ENCODE data around the gene ITGB2.

The ITGB2 gene

DNA sequence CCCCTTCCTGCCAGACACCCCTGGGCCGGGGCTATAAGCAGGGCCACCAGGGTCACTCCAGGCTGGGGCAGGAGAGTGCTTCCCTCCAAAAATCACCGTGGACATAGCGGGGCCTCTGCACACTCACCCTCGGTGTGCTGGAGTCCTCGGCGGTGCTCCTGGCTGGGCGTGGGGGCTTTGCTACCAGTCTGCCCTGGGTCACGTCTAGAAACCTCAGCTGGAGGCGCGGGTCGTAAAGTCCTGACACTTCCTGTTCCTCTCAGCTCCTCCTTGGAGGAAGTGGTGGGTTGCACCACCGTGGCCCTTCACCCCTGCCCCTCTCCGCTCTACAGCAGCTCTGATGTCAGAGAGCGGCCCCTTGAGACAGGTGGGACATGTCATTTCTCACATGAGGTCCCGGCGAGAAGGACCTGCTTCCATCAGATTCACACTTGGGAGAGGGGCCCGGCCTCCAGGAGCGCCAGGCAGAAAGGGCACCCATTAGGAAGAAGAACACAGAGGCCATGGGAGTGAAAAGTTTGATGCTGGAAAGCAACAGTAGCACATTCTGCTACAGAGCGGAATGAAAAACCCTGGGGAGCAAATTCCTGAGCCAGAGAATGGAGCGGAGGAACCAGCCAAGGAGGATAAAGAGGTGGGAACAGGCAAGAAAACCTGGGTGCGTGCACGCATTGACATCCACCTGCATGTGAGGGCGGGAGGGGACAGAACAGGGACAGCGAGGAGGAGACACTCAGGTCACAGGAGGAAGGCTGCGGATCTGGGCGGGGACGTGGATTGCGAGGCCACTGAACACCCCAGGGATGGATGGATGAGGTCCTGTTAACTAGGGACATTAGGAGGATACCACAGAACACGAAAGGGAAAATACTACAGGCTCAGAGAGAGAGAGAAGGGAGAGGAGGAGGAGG, at the start of gene ITGB2:
ITGB2 (minus strand) TSS at position 206 of the 911 bp plus-strand sequence. CDS start 10,117 bp downstream, outside the sequence.
- peak in 2 of 3 donors; percentile 45 to 57 for DNase-seq (ENCODE audit: low read depth in 2 of 3, low spot score in 1 of 3)

DNA sequence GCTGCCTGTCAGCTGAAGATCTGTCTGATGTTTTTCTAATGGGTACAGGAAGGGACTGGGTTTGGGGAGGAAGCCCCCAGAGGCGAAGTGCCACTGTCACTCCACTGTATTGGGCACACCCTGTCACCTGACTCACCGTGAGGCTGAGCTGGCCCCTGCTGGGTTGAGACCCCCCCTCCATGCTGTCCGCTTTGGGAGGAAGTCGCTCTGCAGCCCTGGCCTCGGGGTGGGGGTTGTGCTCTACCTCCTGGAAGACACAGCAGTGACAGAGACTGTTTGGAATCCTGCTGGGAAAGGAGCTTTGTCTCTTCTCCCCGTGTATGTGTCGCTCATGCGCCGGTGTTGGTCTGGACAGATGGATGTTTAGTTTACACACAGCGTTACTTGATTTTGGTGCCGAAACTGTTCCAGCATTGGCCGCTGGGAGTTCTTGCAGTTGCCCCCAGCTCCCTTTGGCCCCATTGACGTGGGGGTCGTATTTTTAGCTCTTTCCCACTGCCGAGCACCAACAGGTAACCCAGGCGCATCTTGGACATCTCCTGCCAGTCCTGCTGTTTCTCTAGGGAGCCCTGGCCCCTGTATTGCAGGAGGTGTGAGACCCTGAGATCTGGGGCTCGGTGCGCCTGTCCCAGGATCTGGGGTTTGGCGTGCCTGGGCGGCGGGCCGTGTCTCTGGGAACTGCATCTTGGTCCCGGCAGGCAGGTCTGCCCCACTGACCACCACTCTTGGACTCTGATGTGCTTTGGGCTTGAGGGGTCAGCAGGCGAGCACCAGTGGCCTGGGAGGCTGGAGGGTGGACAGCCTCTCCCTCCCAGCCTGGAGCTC, 49.4 kb upstream of the ITGB2 start:
- DNase-seq (ENCODE audit: low read depth in 2 of 3, low spot score in 1 of 3): no peak

DNA sequence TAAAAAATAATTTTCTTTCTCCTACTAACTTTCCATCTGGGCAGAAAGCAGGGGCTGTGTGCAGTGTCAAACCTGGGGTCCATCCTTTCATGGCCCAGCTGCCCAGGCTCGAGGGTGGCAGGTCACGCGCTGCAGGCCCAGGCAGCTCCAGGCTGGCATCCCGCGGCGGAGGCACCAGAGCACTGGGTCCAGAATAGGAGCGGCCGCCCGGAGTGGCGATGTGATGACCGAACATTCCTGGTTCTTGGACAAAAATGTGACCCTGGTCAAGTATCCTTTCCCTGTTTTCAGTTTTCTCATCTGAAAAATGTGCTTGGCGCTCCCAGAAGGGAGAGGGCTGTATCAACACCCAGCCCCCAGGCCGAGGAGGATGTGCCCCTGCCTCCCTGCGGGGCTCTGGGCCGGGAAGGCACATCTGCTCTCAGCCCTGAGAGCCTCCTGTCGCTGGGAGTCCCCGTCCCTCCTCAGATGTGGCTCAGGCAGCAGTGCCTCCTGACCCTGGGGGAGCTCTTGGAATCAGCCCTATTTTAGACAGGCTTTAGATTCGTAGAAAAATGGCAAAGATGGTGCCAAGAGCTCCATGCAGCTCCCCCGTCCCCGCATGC, 48.5 kb upstream of the ITGB2 start:
- DNase-seq (ENCODE audit: low read depth in 2 of 3, low spot score in 1 of 3): no peak

DNA sequence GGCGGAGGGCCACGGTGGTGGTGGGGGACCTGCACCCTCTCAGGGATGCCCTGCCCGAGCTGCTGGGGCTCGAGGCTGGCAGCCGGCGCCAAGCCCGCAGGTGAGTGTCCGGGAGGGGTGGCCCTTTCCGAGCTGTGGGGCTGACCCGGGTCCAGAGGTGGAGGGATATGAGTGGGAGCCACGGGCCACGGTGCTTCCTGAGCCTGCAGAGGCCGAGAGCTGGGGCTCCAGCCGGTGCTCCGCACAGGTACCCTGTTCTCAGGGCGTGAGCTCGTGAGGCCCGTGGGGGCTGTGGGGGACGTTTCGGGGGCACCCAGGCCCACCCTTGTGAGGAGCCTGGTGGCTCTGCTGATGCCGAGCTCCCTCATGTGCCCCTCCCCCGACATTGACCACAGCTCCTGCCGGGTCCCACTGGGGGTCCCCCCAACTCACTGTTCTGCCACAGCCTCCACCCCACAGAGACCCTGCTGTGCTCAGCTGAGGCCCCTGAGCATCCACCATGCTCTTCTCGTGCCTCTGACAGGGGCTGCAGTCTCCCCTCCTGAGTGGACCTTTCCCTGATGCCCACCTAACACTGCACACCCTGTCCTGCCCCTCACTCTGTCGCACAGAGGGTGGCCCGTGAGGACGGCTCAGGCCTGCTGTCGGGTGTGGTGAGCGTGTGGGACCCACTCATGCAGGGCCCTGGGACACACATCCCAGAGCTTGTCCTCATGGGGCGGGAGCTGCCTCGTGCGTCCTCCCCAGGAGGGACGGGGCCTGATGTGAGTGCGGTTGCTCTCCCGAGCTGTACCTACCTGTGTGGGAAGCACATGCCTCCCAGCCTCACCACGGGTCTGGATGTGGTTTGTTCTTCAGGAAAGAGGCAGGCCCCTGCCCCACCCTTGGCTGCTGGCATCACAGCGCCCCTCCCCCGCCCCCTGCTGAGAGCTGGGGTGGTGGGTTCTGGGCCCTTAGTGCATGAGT, 46.7 kb upstream of the ITGB2 start:
- no peak for DNase-seq (ENCODE audit: low read depth in 2 of 3, low spot score in 1 of 3)

DNA sequence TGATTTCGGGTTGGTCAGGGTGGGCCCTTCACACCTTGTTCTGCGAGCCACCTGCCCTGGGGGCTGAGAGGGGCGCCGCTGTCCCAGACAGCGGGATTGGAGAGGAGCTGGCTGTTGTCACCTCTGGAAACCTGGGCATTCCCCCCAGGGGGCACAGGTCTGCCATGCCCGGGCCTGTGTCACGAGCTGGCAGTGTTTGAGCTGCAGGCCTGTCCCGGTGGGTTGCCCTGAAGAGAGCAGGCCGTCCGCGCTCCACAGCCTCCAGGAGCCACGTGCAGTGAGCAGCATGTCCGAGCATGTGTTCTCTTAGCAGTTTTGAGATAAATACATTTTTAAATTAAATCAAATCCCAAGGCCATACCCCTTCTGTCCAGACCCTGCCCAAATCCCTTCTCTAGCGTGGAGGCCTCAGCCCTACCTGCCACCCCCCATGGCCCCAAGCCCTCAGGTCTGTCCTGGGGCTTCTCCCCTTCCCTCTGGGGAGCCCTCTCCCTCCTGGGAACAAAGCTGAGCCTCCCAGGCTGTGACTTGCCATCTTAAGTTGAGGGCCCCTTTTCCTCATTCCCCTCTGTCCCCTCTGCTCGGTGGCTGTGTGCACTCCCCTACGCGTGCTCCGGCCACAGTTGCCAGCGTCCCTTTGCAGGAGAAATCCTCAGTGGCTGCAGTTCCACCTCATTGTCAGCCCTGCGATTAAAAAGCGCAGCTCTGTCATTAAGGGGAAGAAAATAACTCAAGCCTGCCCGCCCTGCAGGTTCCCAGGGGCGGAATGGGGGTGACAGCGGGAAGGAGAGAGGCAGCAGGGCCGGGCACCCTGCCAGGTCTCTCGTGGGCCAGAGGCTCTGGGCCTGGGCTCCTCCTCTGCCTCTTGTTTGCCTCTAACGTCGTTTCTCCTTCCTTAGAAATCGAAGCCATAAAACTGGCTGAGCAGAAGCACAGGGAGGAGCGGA, 45.7 kb upstream of the ITGB2 start:
- no peak for DNase-seq (ENCODE audit: low read depth in 2 of 3, low spot score in 1 of 3)

DNA sequence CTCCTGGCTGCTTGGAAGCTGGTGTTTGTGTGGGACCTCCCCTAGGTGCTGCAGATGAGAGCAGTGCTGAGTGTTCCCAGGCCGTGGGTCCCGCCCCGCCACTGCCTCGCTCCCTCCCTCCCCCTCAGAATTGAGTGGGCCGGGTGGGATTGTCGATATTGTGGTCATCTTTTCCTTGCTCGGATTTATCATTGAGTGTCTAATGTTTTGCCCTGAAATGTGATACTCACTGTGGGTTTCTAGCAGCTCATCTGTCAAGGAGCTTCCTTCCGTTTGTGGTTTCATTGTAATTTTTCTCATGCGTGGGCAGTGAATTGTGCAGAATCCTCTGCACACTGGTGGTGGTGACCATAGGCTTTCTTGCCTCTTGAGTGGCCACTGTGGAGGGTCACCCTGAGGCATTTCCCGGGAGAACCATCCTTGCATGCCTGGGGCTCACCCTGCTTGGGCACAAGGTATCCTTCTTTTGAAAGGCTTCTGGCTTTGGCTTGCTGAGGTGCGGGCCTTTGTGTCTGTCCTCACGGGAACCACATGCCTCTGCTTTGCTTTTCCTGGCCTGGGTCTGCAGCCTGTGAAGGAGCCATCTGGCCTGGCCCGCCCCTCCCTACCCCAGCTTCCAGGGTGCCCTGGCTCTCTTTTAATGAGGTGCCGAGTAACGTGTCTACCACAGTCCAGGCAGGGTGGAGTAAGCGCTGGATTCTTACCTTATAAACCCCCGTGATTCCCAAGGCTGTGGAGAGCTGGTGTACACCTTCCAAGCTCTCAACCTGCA, 44.7 kb upstream of the ITGB2 start:
- peak; percentile 18 to 23 (median 22) for DNase-seq (ENCODE audit: low read depth in 2 of 3, low spot score in 1 of 3)

DNA sequence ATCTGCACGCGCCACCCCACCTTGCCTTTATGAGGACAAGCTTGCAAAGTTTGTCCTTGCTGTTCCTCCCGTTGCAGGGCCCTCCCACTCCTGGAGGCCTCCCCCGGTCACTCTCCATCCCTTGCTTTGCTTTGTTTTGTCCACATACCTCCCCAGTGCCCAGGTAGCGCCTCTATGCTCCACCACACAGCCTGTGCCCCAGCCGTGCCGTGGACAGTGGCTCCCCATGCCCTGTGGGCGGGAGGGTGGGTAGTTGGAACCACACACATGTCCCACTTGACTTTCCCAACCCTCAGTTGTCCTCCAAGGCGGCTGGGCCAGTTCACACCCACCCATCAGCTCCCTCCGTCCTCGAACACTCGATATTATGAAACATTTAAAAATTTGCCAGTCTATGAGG, 43.7 kb upstream of the ITGB2 start:
- DNase-seq (ENCODE audit: low read depth in 2 of 3, low spot score in 1 of 3): no peak

DNA sequence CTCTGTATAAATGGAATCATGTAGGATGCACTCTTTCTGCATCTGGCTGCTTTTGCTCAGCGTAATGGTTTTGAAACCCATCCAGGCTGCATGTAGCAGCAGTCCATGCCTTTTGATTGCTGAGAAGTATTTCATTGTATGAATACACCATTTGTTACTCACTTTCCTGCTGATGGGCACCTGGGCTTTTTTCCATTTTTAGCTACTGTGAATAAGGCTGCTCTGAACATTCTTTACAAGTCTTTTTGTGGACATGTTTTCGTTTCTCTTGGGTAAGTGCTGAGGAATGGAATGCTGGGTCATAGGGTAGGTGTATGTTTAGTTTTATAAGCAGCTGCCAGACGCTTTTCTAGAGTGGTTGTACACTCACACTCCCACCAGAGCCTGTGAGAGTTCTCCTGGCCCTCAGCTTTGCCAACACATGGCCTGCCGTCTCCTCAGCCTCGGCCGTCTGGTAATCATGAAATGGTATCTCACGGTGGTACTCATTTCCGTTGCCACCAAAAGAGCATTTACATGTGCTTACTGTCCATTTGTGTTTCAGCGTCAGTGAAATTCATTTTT, 41.8 kb upstream of the ITGB2 start:
- no peak for DNase-seq (ENCODE audit: low read depth in 2 of 3, low spot score in 1 of 3)

DNA sequence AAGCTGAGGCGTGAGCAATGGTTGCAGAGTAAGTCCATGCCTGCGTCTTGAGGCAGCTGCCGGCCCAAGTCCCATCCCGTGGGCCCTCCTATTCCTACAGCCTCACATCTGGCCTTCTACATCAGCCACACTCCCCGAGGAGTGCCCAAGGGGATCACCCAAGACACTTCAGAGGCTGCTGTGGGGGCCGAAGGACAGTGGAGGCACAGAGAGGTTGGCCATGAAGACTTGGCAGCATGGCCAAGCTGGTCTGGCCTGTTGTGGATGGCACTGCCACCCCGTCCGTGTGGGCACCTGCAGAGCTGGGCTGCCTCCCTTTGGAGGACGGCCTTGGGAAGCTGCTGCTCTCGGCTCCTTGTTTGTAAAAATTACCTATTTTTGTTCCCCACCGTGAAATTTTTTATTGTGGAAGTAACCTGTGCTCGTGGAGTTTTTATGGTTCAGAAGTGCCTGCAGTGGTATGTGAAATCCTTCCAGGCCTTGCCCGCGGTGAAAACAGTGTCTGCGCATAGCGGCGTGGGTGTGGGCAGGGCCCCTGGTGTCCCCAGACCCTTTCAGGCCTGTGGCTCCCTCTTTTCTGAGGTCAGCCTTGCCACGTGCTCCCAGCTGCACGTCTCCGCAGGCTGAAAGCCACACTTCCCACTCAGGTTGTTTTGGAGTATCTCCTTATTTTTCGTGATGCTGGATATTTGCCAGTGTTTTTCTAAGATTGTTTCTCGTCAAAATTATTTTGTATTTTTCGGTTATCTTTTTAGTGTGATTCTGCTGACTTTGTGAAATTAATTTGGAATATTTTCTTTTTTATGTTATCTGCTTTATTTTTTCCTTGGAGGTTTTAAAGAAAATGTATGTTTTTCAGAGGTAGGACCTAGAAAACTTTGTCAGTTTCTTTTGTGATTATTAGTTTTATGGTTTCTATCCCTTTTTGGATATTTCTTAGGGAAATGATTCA, 39.7 kb upstream of the ITGB2 start:
- DNase-seq (ENCODE audit: low read depth in 2 of 3, low spot score in 1 of 3): no peak

DNA sequence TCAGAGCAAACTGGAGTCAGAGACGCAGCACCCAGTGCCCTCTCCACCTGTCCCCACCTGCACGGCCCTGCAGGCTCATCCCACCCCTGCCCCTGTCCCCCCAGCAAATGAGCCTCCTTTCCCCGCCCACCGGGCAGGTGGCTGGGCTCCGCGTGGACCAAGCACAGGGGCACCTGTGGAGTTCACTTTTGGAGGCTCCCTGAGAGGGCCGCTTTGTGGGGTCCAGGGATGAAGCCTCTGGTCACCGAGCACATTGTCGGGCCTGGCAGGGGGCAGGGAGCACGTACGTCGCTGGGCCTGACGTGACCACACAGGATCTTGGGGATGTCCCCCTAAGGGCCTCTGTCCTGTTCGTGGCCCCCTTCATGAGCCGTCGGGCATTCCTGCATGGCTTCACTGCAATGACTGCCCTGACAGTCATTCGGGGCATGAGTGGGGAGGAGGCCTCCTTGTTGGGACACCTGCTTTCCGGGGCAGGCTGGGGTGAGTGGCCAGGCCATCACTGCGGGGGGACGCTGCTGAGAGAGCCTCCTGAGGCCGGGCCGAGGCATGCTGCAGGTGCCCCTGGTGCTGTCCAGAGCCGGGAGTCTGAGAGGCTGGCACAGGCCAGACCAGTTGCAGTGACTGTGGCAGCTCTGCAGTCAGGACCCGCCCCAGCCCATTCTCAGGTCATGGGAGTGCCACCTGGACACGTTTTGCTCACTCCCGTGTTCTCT, 38.8 kb upstream of the ITGB2 start:
- DNase-seq (ENCODE audit: low read depth in 2 of 3, low spot score in 1 of 3): no peak

DNA sequence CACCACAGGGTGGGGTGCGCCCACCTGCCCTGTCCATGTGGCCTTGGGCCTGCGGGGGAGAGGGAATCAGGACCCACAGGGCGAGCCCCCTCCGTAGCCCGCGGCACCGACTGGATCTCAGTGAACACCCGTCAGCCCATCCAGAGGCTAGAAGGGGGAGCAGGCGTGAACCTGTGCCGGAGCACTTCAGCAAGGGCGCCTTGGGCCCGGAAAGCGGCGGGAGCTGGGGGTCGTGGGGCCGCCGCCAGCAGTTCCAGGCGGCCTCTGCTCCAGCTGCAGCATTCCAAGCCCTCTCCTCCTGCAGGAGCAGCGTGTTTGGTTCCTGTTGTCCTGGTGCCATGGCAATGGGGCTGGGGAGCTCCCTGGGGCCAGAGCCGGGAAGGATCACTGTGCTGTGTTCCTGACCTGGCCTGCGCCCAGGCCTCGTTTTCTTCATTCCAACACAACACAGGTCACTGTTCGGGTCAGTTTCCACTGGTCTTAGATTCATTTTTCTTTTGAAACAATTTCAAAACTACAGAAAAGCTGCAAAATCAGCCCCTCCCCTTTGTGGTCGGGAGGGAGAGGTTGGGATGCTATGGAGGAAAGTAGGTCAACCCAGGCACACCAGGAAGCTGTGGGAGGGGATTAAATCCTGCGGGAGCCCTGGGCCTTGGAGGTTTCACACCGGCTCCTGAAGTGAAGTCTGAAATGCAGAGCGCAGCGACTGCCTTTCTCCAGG, 37.9 kb upstream of the ITGB2 start:
- DNase-seq (ENCODE audit: low read depth in 2 of 3, low spot score in 1 of 3): no peak

DNA sequence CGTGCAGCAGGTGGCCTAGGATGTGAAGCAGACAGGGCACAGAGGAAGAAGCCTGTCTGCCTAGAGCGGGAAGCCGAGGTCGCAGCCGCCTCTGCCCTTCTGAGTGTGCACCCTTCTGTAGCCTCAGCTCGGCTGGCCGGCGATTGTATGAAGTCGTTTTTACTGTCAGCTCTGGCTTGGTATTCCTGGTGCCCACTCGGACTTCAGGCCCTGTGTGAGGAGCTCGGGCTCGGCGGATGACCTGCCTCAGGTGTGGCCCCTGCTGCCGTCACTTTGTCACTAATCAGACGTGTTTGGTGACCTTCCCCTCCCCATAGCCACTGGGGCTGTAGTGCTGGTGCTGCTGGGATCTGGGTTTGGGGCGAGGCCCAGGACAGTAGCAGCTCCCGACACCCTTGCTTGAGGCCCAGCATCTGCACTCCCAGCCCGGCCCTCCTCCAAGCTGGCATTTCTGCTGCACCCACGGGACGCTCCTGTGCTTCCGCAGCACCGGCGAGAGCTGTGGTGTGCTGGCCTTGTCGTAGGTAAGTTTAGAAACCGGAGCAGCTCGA, 37.3 kb upstream of the ITGB2 start:
- DNase-seq (ENCODE audit: low read depth in 2 of 3, low spot score in 1 of 3): no peak

DNA sequence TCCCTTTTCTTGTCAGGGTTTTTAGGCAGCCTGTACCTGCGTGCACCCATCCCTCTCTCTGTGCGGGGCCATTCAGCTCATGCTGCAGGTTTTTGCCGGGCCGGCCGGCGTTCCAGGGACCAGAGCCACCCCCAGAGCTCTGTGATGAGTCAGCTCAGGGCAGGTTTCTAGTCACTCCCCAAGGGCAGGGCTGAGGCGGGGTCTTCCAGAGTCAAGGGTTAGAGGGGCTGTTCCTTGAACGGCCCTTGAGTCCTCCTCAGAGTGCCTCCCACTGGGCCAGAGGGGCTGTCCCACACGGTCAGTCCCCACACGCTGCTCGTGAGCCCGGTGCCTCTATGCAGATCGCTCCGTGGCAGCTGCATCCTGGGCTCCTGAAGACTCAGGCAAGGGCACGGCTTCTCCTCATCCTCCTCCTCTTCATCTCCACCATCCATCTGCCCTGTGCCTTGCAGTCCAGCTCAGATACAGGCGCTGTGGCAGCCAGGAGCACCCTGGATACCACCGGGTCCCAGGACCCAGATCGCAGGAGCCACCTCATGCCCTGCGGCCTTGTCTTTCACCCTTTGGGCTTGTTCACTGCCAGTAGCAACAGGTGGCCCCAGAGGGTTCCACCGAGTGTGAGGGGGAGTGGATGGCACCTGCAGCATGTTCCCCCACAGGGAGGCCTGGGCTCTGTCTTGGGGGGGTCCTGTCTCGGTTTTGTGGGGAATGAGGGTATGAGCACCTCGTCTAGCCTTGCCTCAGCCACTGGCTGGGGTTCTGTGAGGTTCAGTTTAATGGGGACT, 36.5 kb upstream of the ITGB2 start:
- no peak for DNase-seq (ENCODE audit: low read depth in 2 of 3, low spot score in 1 of 3)

DNA sequence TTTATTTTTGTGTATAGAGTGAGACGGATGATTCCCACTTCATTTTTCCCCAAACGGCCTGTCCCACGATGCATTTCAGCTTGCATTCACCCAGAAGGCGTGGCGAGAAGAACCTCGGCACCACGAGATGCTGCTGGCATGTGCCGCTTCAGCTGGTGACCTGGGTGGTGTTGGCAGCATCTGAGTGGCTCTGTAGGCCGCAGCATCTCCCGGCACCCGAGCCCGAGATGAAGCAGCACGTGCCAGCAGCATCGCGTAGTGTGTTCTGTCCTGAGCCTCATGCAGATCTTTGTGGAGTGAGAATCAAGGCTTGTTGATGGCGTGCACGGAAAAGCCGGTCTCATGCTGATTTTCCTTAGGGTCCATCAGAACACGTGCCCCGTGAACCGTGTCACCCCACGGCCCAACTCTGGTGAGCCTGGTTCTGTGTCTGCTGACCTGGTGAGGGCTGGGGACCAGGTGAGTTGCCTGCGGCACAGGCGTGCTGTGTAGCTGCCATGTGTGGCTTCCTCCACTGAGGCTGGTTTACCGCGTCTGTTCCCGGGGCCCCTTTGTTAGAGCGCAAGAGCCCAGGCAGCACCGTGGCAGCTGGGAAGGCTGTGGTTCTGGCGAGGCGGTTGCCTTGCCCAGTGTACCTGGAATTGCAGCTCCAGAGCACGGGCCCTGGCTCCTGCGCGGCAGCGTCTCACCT, 35.8 kb upstream of the ITGB2 start:
- DNase-seq (ENCODE audit: low read depth in 2 of 3, low spot score in 1 of 3): no peak

All from stimulated activated CD4-positive, alpha-beta T cell treated with anti-CD3 and anti-CD28 coated beads, Interleukin-12 subunit alpha, Interleukin-12 subunit beta, amount 100 ng/mL, for 48 hours (primary cell).